ENCODE measurements around the gene LCN10. TPM values are rescaled to one million over a fixed set of nuclear protein-coding genes. Genes with fewer than 3 reads are reported as not detected.

The LCN10 gene
- total and polyA plus RNA-seq, 10 of the 15 experiments (the other 5 are each of a cell fraction or from before 2014, with no cell fraction given): 0.06 to 1.3 (median 0.21) TPM; not detected in 1

DNA sequence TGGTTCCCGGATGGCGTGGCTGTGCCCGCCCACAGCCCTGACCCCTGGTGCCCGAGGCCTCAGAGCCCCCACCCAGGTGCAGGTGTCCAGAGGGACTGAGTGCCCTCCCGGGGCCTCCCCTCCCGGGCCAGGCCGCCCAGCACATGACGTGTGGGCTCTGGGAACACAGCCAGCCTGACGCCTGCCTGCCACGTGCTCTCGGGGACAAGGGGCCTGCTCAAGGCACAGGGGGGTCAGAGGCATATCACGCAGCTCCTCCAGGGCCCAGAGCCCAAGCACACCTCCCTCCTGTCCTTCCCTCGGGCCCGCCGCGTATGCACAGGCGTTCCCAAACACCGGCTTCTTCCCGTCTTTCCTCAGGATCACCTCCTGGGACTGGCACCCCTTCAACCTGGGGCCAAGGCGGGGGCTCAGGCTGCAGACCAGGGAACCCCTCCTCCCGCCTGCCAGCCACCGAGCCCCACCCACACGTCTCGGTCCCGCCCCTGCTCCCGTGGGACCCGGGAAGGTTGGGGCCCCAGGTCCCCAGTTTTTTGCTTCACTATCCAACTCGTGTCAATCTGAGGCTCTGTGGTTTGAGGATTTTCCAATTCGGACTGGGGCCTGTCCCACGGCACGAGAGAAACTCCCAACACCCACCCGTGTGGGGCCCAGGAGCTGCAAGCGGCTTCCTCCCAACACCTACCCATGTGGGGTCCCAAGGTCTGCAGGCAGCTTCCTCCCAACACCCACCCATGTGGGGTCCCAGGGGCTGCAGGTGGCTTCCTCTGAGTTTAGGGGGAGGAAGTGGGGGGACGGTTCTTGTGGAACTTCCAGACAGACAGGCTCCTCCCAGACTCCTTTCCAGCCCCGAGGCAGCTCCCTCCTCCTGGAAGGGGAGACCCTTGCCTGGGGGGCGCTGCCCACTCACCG, 1.5 kb downstream of the LCN10 start:
- DNase-seq (ENCODE audit: low read depth, low spot score): no peak
- Histone ChIP-seq H4K20me1 (ENCODE audit: control insufficient read depth, insufficient read depth) (no peaks in the 10 kb centered on the region), H3K9ac (ENCODE audit: control insufficient read depth, insufficient read depth, low read length) (no peak overlapping the region), H3K4me1 (ENCODE audit: control insufficient read depth, insufficient read depth, low read length) (peaks cover 15% of the 10 kb centered on the region), H3K4me3 (peak overlapping the region; percentile 33; the same call in 1 of the 2 replicates), H3K9me3 (replicated peaks; ENCODE audit: control insufficient read depth, insufficient read depth, low read length) (no peaks in the 10 kb centered on the region), H3K27ac (ENCODE audit: control insufficient read depth, insufficient read depth) (no peak overlapping the region), H3K79me2 (ENCODE audit: control insufficient read depth, insufficient read depth, low read length) (no peaks in the 10 kb centered on the region), H3K4me2 (ENCODE audit: control insufficient read depth, insufficient read depth) (peak overlapping the region; percentile 79), H3K27me3 (replicated peaks in 1 of 2; ENCODE audit: control insufficient read depth in 2 of 2, insufficient read depth in 2 of 2, low read length in 1 of 2) (peaks cover 0 to 8% of the 10 kb centered on the region in 2 experiments; a peak in 3 of 4 replicates), H3K36me3 (ENCODE audit: control insufficient read depth in 2 of 2, insufficient read depth in 2 of 2, low read length in 1 of 2) (no peaks in the 10 kb centered on the region), H2AFZ (ENCODE audit: control insufficient read depth, low read depth, low read length) (peak overlapping the region; percentile 44)
- BruUV-seq (replicated peaks): no TSS peak
- peak; percentile 18 for ATAC-seq
- 7% methylated on average over 35 of the region's 37 CpGs for WGBS (ENCODE audit: insufficient coverage, insufficient replicate concordance, low lambda C conversion rate, missing lambda C conversion rate)
- CTCF ChIA-PET: interaction anchor here (1.0 to 1.8 kb wide), 7 partner anchors 8 to 326 kb away, joined by 3 to 7 read pairs (median 4); partner anchors contain the start of gene LCN8
- in situ Hi-C loops (cut with MboI) (no loop called here), intact Hi-C loops (cut with micrococcal nuclease; ENCODE audit: unreplicated experiment) (no loop called here)
- SMC1A ChIA-PET (ENCODE audit: uncharacterized antibody, unreplicated experiment): interaction anchor here (1.0 to 2.2 kb wide), 3 partner anchors 14 to 40 kb away, joined by 3 to 7 read pairs (median 3); no protein-coding TSS in a partner anchor
- POLR2A ChIA-PET: interaction anchor here (0.6 to 2.3 kb wide), 5 partner anchors 12 to 785 kb away, joined by 3 to 15 read pairs (median 3); partner anchors contain the start of gene AGPAT2
- FAIRE-seq: no peak
- RAD21 ChIA-PET (ENCODE audit: unreplicated experiment): interaction anchor here (0.7 to 0.9 kb wide), 5 partner anchors 11 to 294 kb away, joined by 3 to 5 read pairs (median 3); no protein-coding TSS in a partner anchor
- TF ChIP-seq ZNF384 (IDR thresholded peaks at IDR 0.05; ENCODE audit: borderline replicate concordance, low read depth, low read length) (no peak), IKZF2 (IDR thresholded peaks at IDR 0.05) (0 out of 4 replicates have a peak, but pooled peaks of 1 of the 2 experiments have one; percentile 29), BHLHE40 (IDR thresholded peaks at IDR 0.05; ENCODE audit: borderline replicate concordance in 1 of 2, low read depth in 2 of 2, low read length in 1 of 2) (peak; percentile 43 to 88; a peak in 3 of 4 replicates), NR2F1 (conservative IDR thresholded peaks at IDR 0.05) (peak; percentile 33; the same call in 1 of the 2 replicates), EED (IDR thresholded peaks at IDR 0.05; ENCODE audit: low read depth) (peak; percentile 23; the same call in 1 of the 2 replicates), MEF2B (IDR thresholded peaks at IDR 0.05; ENCODE audit: partially characterized antibody, poor library complexity, severe bottlenecking) (peak; percentile 62), STAT1 (conservative IDR thresholded peaks at IDR 0.05) (no peak)
- TF ChIP-seq, protein P1, sequence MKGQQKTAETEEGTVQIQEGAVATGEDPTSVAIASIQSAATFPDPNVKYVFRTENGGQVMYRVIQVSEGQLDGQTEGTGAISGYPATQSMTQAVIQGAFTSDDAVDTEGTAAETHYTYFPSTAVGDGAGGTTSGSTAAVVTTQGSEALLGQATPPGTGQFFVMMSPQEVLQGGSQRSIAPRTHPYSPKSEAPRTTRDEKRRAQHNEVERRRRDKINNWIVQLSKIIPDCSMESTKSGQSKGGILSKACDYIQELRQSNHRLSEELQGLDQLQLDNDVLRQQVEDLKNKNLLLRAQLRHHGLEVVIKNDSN (IDR thresholded peaks at IDR 0.05; ENCODE audit: borderline replicate concordance, extremely low read length, insufficient read depth, low read depth, low read length): peak; percentile 49

Measured in GM12878 (cell line).